ENCODE results near the gene MRPS35. TPM values are rescaled to one million over a fixed set of nuclear protein-coding genes. Genes with fewer than 3 reads are reported as not detected.
A peak's percentile ranks its signal among the peaks of the same experiment; 100 is the strongest.

MRPS35 gene
- total RNA-seq, 4 donors from 2014 or later, result 25.7 to 61.8 (median 56.3) TPM

GRCh38 chr12:27672051-27672450 lies 38.6 kb upstream of the MRPS35 start:
- intact Hi-C loops (cut with DNase I), result no loop called here
- H3K27me3 ChIP-seq, result no peaks in the 10 kb centered on the region
- H3K4me1 ChIP-seq, result no peaks in the 10 kb centered on the region
- H3K9me3 ChIP-seq, result no peaks in the 10 kb centered on the region
- no peak overlapping the region for H3K27ac ChIP-seq
- DNase-seq, result no peak
- no peak overlapping the region for H3K4me3 ChIP-seq
- 81 to 83% methylated on average over 4 of the region's 4 CpGs for WGBS, 2 donors
- TF ChIP-seq, protein P1, sequence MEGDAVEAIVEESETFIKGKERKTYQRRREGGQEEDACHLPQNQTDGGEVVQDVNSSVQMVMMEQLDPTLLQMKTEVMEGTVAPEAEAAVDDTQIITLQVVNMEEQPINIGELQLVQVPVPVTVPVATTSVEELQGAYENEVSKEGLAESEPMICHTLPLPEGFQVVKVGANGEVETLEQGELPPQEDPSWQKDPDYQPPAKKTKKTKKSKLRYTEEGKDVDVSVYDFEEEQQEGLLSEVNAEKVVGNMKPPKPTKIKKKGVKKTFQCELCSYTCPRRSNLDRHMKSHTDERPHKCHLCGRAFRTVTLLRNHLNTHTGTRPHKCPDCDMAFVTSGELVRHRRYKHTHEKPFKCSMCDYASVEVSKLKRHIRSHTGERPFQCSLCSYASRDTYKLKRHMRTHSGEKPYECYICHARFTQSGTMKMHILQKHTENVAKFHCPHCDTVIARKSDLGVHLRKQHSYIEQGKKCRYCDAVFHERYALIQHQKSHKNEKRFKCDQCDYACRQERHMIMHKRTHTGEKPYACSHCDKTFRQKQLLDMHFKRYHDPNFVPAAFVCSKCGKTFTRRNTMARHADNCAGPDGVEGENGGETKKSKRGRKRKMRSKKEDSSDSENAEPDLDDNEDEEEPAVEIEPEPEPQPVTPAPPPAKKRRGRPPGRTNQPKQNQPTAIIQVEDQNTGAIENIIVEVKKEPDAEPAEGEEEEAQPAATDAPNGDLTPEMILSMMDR (IDR thresholded peaks at IDR 0.05), result no peak
- TF ChIP-seq POLR2A (IDR thresholded peaks at IDR 0.05), result no peak
- H3K36me3 ChIP-seq, result peaks cover 0 to 88% (median 12%) of the 10 kb centered on the region in 3 donors

- no peaks in the 10 kb centered on the region for H3K4me1 ChIP-seq
- intact Hi-C loops (cut with DNase I), result no loop called here
- H3K27ac ChIP-seq, result peak overlapping the region in 1 of 4 donors; percentile 23
- no peak overlapping the region for H3K4me3 ChIP-seq
- no peak for DNase-seq
- H3K27me3 ChIP-seq, result no peaks in the 10 kb centered on the region
- WGBS, 2 donors, result 76 to 80% methylated on average over 1 of the region's 1 CpG
- TF ChIP-seq POLR2A (IDR thresholded peaks at IDR 0.05), result no peak
- no peaks in the 10 kb centered on the region for H3K9me3 ChIP-seq
- H3K36me3 ChIP-seq, result peaks cover 0 to 88% (median 18%) of the 10 kb centered on the region in 3 donors
Measured at GRCh38 chr12:27672643-27673042, 38.0 kb upstream of the MRPS35 start.

DNA sequence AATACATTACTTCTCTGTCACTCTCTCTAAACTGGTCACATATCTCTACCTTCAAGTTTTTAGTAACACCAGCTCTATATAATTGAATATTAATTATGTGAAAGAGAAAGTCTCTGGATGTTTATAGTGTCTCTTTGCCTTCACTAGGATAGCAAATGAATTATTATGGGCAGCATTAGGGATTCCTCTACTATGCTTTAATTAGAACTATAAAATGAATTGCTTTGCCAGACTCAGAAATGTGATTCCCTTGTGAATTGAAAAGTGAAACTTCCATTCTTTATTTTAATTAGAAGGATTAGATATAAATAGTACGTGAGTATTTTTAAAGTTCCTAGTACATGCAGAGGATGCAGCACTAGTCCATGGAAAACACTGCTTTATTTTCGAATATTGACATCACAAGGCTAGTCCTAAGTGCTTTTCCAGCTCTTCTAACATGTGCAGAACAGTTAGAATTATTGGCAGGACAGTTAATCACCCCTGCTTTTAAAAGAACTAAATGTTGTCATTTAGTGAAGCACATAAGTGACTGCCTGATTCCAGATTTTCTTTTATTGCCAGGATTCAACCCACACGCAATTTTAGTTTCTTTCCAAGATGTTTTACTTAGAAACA lies 37.4 kb upstream of the MRPS35 start:
- Histone ChIP-seq H3K9me3 (no peaks in the 10 kb centered on the region), H3K27me3 (no peaks in the 10 kb centered on the region), H3K4me1 (no peaks in the 10 kb centered on the region), H3K36me3 (peaks cover 0 to 88% (median 14%) of the 10 kb centered on the region in 3 donors), H3K4me3 (no peak overlapping the region), H3K27ac (peak overlapping the region in 1 of 4 donors; percentile 23)
- DNase-seq, result no peak
- intact Hi-C loops (cut with DNase I), result no loop called here
- TF ChIP-seq, protein P1 (IDR thresholded peaks at IDR 0.05), result no peak
- TF ChIP-seq POLR2A (IDR thresholded peaks at IDR 0.05), result no peak
- WGBS, 2 donors, result 45 to 57% methylated on average over 3 of the region's 3 CpGs

DNA sequence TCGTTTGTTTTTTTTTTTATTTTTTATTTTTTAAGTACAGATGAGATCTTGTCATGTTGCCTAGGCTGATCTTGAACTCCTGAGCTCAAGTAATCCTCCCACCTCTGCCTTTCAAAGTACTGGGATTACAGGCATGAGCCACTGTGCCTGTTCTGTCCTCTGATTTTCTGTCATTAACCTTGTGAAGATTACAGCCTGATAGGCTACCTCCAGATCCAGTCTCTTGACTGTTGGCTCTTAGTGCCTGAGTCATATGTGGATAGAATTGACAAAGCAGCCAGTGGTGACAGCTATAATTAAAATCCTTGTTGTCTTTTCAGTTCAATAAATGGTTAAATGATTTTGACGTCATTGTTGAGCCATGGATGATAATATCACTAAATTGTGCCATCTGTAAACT lies 35.6 kb upstream of the MRPS35 start:
- Histone ChIP-seq H3K4me3 (no peak overlapping the region), H3K27ac (no peak overlapping the region), H3K9me3 (no peaks in the 10 kb centered on the region), H3K27me3 (no peaks in the 10 kb centered on the region), H3K36me3 (peaks cover 8 to 89% (median 15%) of the 10 kb centered on the region in 3 donors), H3K4me1 (no peaks in the 10 kb centered on the region)
- 58 to 64% methylated on average over 2 of the region's 2 CpGs for WGBS, 2 donors
- DNase-seq, result no peak
- TF ChIP-seq, protein P1 (IDR thresholded peaks at IDR 0.05), result no peak
- no peak for TF ChIP-seq POLR2A (IDR thresholded peaks at IDR 0.05)
- intact Hi-C loops (cut with DNase I), result no loop called here

GRCh38 chr12:27680619-27681018 lies 30.0 kb upstream of the MRPS35 start:
- TF ChIP-seq, protein P1 (IDR thresholded peaks at IDR 0.05), result no peak
- no peak for TF ChIP-seq POLR2A (IDR thresholded peaks at IDR 0.05)
- no peak for DNase-seq
- no peak overlapping the region for H3K27ac ChIP-seq
- H3K4me3 ChIP-seq, result no peak overlapping the region
- no peaks in the 10 kb centered on the region for H3K9me3 ChIP-seq
- peaks cover 8 to 98% (median 32%) of the 10 kb centered on the region in 3 donors for H3K36me3 ChIP-seq
- no peaks in the 10 kb centered on the region for H3K27me3 ChIP-seq
- H3K4me1 ChIP-seq, result no peaks in the 10 kb centered on the region
- intact Hi-C loops (cut with DNase I), result no loop called here

DNA sequence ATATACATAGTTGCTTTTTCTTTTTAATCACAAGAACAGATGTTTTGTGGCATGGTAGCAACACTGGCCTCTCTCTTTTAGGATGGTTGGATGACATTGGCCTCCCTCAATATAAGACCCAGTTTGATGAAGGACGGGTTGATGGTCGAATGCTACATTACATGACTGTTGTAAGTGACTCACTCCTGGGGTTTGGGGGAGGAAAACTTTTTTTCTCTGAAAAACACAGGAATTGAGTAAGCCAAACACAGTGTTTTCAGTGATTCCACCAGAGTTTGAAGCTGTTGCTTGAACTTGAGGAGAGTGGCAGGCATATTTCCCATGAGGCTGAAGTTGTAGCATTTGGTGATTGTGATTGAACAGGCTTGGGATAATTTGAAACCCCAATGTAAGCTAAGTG lies 28.1 kb upstream of the MRPS35 start:
- H3K4me3 ChIP-seq, result no peak overlapping the region
- WGBS, 2 donors, result 75 to 92% methylated on average over 2 of the region's 2 CpGs

More for the DNA sequence above, 28.1 kb upstream of the MRPS35 start:
- DNase-seq, result no peak
- TF ChIP-seq POLR2A (IDR thresholded peaks at IDR 0.05), result no peak
- TF ChIP-seq, protein P1 (IDR thresholded peaks at IDR 0.05), result no peak
- intact Hi-C loops (cut with DNase I), result no loop called here
- H3K4me1 ChIP-seq, result no peaks in the 10 kb centered on the region
- H3K27me3 ChIP-seq, result no peaks in the 10 kb centered on the region
- no peaks in the 10 kb centered on the region for H3K9me3 ChIP-seq
- H3K36me3 ChIP-seq, result peaks cover 8 to 100% (median 25%) of the 10 kb centered on the region in 3 donors
- no peak overlapping the region for H3K27ac ChIP-seq

Data from esophagus squamous epithelium (tissue), 5 donors.